Transverse colon (tissue), 4 donors: ENCODE results near the gene AMPD3. TPM values are rescaled to one million over a fixed set of nuclear protein-coding genes. Genes with fewer than 3 reads are reported as not detected.

Experiments used
- DNase-seq: peaks from one replicate; pipeline ENCODE4 v3.0.0-alpha.2; 2019
- H3K27ac ChIP-seq, 4 donors: fragments of 200-600 bp; sonication (generic); 2 replicates each; pipeline ENCODE4 v1.5.1; 2016 to 2018; ENCODE audit warnings: inconsistent platforms in 4 of 4
- H3K27me3 ChIP-seq: fragments of 200-600 bp; sonication (generic); 2 replicates; pipeline ENCODE4 v1.5.1; 2017; ENCODE audit warnings: inconsistent platforms
- H3K36me3 ChIP-seq, 4 donors: fragments of 200-600 bp; sonication (generic); 2 replicates each; pipeline ENCODE4 v1.5.1; 2017 to 2019; ENCODE audit warnings: inconsistent platforms in 4 of 4
- H3K4me1 ChIP-seq, 4 donors: fragments of 200-600 bp; sonication (generic); 2 replicates each; pipeline ENCODE4 v1.5.1; 2017 to 2020; ENCODE audit warnings: inconsistent platforms in 4 of 4
- H3K4me3 ChIP-seq, 4 donors: fragments of 200-600 bp; sonication (generic); 1 replicate in 1 of 4; 2 replicates in 3 of 4; pipeline versions ENCODE4 v1.5.1 to v1.6.1; 2017 to 2019; ENCODE audit warnings: inconsistent platforms in 4 of 4
- H3K9me3 ChIP-seq, 2 donors: fragments of 200-600 bp; sonication (generic); 2 replicates each; pipeline ENCODE4 v1.5.1; 2017 to 2019; ENCODE audit warnings: inconsistent platforms in 2 of 2
- EP300 ChIP-seq: sonication (generic); formaldehyde crosslinking; IDR thresholded peaks from one replicate; pipeline ENCODE4 v1.6.1; 2017; ENCODE audit warnings: antibody characterized with exemption, low read depth
- POLR2A ChIP-seq: fragments of 450-650 bp; IDR thresholded peaks from one replicate; pipeline ENCODE4 v1.6.1; 2016; ENCODE audit warnings: antibody characterized with exemption, mild to moderate bottlenecking, moderate library complexity
- POLR2AphosphoS5 ChIP-seq, 3 donors: sonication (generic); formaldehyde crosslinking; IDR thresholded peaks; one replicate each; pipeline ENCODE4 v1.6.1; 2016; ENCODE audit warnings: antibody characterized with exemption in 3 of 3
- WGBS, 2 donors: methylation state at CpG; one replicate each; pipeline ENCODE4 v1.1.5; 2018; ENCODE audit warnings: low coverage in 1 of 2; 5-methylcytosine and 5-hydroxymethylcytosine counted together
- in situ Hi-C, 4 donors: fragments of 200-750 bp; cut with MboI; loops; one replicate each; pipeline versions ENCODE4 v1.15.0 to v1.15.1; 2017; ENCODE audit warnings: low sequenced_read_pairs in 3 of 4, low pct_ligation_motif_present in 1 of 4, low pct_unique_long_range_greater_than_20kb in 1 of 4
- intact Hi-C: fragments of 100-400 bp; cut with DNase I; formaldehyde crosslinking; loops from one replicate; pipeline ENCODE4 v1.15.1; 2023; ENCODE audit warnings: low total_unique reads
- total RNA-seq, 4 donors: library from RNA; depleted of rRNA; stranded (reverse); fragments of >200 nt; gene quantifications; one replicate each; pipeline ENCODE4 v1.1.0, GENCODE V29; 2016
- TF ChIP-seq, protein P1 (sequence below), 5 experiments: fragments of 200-600 bp in 3 of 5; fragments of 450-650 bp in 2 of 5; sonication (generic) in 3 of 5; IDR thresholded peaks; 1 replicate in 2 of 5; 2 replicates in 3 of 5; pipeline ENCODE4 v1.5.1; 2016 to 2017; ENCODE audit warnings: antibody characterized with exemption in 5 of 5, inconsistent platforms in 3 of 5, mild to moderate bottlenecking in 2 of 5, moderate library complexity in 1 of 5

AMPD3 gene
- total RNA-seq, 4 donors from 2014 or later, result 2.4 to 32.9 (median 11.2) TPM

DNA sequence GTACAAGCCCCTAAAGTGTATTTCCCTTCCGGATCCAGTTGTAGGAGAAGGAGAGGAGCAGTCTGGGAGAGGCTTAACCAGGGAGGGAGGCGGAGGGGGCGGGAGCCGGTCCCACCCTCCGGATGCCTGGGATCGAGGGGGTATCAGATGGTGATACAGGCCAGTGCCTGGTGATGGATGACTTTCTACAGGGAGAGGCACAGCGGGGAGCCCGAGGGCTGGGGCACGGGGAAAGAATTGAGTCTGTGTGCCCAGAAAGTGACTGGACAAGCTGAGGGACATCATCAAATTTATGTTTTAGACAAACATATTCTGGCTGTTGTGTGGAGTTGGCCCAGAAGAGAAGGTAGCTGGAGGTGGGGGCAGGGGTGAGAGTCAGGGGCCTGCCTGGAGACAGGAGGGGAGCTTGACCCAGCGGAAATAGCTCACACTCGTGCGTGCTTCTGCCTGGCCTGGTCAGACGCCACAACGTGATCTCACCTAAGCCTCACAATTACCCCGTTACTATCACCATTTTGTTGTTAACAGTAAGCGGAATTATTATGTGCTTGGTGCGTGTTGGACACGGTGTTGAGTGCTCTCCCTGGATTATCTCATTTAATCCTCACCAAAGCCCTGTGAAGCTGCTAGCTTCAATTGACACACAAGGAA, 42.4 kb downstream of the AMPD3 start:
- Histone ChIP-seq H3K4me1 (no peaks in the 10 kb centered on the region), H3K27ac (peak overlapping the region in 2 of 4 donors; percentile 5 to 51), H3K36me3 (no peaks in the 10 kb centered on the region), H3K9me3 (no peaks in the 10 kb centered on the region), H3K4me3 (no peak overlapping the region), H3K27me3 (no peaks in the 10 kb centered on the region)
- no peak for DNase-seq
- WGBS, 2 donors, result 42 to 70% methylated on average over 2 to 18 of the region's 18 CpGs
- in situ Hi-C loops, result no loop called here
- intact Hi-C loops, result no loop called here
- TF ChIP-seq, protein P1, sequence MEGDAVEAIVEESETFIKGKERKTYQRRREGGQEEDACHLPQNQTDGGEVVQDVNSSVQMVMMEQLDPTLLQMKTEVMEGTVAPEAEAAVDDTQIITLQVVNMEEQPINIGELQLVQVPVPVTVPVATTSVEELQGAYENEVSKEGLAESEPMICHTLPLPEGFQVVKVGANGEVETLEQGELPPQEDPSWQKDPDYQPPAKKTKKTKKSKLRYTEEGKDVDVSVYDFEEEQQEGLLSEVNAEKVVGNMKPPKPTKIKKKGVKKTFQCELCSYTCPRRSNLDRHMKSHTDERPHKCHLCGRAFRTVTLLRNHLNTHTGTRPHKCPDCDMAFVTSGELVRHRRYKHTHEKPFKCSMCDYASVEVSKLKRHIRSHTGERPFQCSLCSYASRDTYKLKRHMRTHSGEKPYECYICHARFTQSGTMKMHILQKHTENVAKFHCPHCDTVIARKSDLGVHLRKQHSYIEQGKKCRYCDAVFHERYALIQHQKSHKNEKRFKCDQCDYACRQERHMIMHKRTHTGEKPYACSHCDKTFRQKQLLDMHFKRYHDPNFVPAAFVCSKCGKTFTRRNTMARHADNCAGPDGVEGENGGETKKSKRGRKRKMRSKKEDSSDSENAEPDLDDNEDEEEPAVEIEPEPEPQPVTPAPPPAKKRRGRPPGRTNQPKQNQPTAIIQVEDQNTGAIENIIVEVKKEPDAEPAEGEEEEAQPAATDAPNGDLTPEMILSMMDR (IDR thresholded peaks at IDR 0.05), result no peak
- peak in 1 of 3 donors; percentile 14 for TF ChIP-seq POLR2AphosphoS5 (IDR thresholded peaks at IDR 0.05)
- TF ChIP-seq POLR2A, result no peak
- TF ChIP-seq EP300, result no peak

DNA sequence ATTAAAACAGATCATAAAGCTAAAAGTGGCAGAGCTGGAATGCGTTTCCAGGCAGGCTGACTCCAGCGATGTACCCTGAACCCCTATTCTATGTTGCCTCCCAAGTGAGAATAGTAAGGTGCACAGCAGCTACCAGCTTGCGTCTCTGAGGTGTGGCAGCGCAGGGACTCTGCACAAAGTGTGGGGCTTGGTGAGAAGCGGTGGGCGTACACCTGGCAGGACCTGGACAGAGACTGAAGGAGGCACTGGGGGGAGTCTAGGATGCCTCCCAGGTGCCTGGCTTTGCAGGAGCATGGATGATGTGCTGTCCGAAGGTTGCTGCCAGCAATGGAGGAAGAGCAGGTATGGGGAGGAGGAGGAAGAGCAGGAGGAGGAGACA, 42.9 kb downstream of the AMPD3 start:
- Histone ChIP-seq H3K27me3 (no peaks in the 10 kb centered on the region), H3K9me3 (no peaks in the 10 kb centered on the region), H3K4me3 (no peak overlapping the region), H3K36me3 (no peaks in the 10 kb centered on the region), H3K27ac (peak overlapping the region in 2 of 4 donors; percentile 5 to 51), H3K4me1 (no peaks in the 10 kb centered on the region)
- TF ChIP-seq, protein P1 (IDR thresholded peaks at IDR 0.05), result no peak
- no peak for TF ChIP-seq POLR2A
- no peak for TF ChIP-seq POLR2AphosphoS5 (IDR thresholded peaks at IDR 0.05)
- no peak for TF ChIP-seq EP300
- no peak for DNase-seq
- WGBS, 2 donors, result 95% methylated on average over 7 of the region's 7 CpGs; no CpG with 5 or more reads in 1 of the 2 donors
- intact Hi-C loops, result no loop called here
- in situ Hi-C loops, result no loop called here

DNA sequence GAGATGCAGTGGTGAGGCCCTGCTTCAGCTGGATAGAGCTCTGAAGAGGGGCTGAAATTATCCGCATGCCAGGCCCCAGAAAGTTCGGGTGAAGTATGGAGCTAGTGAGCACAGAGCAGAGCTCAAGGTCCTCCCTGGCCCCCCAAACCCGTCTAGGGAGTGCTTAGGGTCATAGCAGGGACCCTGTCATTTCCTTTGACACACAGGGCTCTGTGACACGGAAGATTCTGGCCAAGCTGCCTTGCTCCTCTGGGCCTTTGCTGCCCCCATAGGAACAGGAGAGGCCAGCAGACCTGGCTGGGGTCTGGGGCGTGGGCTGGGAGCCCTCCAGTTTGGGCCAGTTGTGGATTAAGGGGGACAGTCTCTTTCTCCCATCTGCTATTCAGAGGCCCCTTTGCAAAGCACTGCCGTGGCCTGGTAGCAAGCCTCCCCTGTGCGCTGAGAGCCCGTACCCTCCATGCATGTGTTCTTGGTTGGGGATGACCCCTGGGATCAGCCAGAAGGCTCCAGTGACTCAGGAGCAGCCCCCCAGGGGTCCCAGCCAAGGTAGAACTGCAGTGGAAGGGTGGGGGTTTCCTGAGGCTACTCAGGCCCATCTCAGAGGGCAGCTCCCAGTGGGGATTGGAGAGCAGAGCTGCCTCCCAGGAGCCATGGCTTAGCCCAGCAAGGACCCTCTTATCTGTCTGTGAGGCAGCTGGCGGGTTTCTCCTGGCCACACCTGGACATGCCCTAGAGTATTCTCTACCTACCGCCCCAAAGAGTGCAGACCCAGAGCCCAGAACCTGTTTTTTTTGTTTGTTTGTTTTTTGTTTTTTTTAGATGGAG, 43.6 kb downstream of the AMPD3 start:
- intact Hi-C loops, result no loop called here
- DNase-seq, result no peak
- H3K36me3 ChIP-seq, result no peaks in the 10 kb centered on the region
- H3K27me3 ChIP-seq, result no peaks in the 10 kb centered on the region
- H3K27ac ChIP-seq, result peak overlapping the region in 1 of 4 donors; percentile 51
- WGBS, 2 donors, result 69 to 94% methylated on average over 4 to 10 of the region's 10 CpGs
- no peaks in the 10 kb centered on the region for H3K4me1 ChIP-seq
- H3K9me3 ChIP-seq, result no peaks in the 10 kb centered on the region
- TF ChIP-seq EP300 (no peak), POLR2AphosphoS5 (IDR thresholded peaks at IDR 0.05) (no peak), POLR2A (no peak)
- TF ChIP-seq, protein P1 (IDR thresholded peaks at IDR 0.05), result no peak
- no peak overlapping the region for H3K4me3 ChIP-seq
- in situ Hi-C loops, result no loop called here

DNA sequence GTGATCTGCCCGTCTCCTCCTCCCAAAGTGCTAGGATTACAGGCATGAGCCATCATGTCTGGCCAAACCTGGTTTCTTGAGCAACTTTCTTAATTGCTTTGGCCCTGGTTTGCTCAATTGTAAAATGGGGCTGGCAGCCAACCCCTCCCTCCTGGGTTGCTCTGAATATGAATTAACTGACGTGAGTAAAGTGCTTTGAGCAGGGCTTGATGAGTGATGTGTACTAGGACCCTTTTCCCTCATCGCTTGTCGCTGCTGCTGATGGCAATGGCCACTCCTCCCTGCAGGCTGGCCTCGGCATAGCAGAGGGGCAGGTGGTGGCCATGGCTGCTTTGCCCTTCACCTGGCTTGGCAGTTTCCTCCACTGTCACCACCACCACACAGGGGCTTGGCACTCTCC, 44.4 kb downstream of the AMPD3 start:
- in situ Hi-C loops (no loop called here), intact Hi-C loops (no loop called here)
- no peak for DNase-seq

More for the DNA sequence above, 44.4 kb downstream of the AMPD3 start:
- no peak for TF ChIP-seq POLR2A
- TF ChIP-seq, protein P1 (IDR thresholded peaks at IDR 0.05), result no peak
- TF ChIP-seq POLR2AphosphoS5 (IDR thresholded peaks at IDR 0.05), result no peak
- no peak for TF ChIP-seq EP300
- Histone ChIP-seq H3K36me3 (no peaks in the 10 kb centered on the region), H3K9me3 (no peaks in the 10 kb centered on the region), H3K27me3 (no peaks in the 10 kb centered on the region), H3K4me3 (no peak overlapping the region), H3K27ac (no peak overlapping the region), H3K4me1 (no peaks in the 10 kb centered on the region)
- 88% methylated on average over 5 of the region's 5 CpGs; no CpG with 5 or more reads in 1 of the 2 donors for WGBS, 2 donors
